ENCODE results near the gene KRTAP29-1.

Gene KRTAP29-1

DNA sequence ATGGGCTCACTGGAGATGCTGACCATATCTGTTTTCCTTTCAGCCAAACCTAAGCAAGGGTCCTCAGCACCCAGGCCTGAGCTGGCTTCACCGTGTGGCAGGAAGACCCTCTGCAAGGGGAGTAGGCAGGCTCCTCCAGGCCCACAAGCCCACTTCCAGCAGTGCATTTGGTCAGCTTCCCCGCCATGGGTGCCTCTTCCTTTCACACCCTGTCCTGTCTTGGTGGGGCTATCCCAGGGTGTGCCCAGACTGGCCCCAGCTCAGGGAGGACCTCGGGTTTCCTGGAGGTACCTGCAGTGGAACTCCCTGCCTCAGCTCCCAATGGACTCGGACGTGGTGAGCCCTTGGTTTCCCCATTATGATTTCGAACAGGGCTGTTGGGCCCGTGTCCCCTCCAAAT, 25.6 kb upstream of the KRTAP29-1 start:
- in situ Hi-C loops (cut with MboI; ENCODE audit: low sequenced_read_pairs): no loop called here

DNA sequence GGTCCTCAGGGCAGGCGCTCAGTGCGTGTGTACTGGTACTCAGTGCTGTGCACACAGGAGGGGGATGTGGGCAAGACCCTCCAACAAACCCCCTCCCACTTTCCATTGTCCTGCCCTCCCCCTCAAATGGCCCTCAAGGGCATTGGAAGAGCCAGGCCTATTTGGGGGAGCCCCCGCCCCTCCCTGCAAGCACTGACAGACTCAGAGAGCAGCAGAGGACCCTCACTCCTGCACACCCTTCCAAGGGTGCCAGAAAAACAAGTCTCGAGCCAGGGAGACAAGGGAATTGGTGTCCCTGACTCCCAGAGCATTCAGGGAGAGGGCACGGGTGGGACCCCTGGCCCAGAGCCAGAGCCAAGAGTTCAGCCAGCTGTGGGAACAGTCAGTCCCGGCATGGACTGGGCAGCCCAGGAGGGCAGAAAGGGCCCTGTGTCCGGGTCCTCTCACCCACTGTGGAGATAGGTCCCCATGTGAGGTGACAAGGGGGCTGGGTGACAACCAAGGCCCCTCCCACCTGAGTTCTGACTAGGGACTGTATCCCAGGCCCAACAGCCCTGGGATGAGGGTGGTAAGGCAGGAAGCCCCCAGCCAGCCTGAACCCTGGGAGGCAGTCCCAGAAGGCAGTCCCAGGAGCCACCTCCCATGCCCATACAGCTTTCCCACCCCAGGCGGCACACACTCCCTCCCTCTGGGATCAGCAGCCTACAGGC, 24.9 kb upstream of the KRTAP29-1 start:
- in situ Hi-C loops (cut with MboI; ENCODE audit: low sequenced_read_pairs): no loop called here

DNA sequence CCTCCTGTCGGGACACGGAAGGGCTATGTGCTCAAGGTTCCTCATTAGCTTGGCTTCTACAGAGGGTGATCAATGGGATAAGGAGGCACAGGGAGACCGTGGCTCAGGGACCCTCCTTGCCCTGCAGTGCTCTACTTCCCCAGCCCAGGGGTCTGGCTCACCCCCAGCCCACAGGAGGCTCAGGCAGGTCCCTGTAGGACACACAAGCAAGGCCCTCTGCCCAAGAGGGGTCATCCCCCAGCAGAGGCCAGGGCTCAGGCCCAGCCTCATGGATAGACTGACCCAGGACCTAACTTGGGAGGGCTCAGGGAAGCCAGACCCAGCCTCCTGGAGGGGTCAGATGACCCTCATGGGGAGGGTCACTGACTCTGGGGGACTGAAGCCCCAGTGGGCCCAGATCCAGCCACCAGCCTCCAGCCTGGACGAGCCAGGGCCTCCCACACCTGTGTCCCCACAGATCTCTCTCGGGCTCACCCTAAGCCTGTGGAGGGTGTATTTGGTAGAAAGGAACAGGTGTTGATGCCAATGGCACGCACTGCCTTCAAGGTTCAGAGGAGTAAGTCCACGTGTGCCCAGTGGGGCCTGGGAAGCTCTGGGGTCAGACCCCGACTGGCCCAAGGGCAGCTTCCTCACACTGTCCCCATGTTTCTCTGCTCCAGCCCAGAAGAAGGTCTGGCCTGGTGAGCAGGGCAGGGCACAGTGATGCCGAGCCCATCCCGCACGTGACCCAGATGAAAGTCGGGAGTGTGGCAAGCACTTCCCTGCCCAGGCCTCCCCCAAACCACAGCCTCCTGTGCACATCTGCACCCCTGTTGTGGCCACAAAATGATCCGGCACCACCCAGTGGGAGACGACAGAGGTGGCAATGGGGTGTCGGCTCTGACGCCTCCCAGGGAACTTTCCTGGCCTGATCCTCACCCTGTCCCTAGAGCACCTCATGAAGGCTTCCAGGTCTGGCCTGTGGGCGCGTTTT, 23.8 kb upstream of the KRTAP29-1 start:
- in situ Hi-C loops (cut with MboI; ENCODE audit: low sequenced_read_pairs): no loop called here

DNA sequence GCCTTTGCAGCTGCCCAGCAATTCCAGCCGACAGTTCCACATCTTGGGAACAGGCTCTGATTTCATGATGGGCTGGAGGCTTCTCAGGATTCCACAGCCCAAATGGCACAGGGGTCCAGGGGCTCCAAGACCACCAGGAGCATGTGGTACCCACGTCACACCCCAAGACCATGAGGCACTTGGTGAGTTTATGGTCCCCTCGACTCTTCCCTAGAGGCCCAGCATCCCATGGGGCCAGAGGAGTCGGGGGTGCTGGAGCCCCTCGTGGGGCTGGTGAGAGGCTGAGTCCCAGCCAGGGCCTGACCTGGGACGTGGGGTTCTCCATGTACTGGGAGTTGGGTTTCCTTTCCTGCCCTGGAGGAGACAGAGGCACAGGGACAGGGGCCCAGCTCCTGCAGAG, 23.0 kb upstream of the KRTAP29-1 start:
- in situ Hi-C loops (cut with MboI; ENCODE audit: low sequenced_read_pairs): no loop called here

DNA sequence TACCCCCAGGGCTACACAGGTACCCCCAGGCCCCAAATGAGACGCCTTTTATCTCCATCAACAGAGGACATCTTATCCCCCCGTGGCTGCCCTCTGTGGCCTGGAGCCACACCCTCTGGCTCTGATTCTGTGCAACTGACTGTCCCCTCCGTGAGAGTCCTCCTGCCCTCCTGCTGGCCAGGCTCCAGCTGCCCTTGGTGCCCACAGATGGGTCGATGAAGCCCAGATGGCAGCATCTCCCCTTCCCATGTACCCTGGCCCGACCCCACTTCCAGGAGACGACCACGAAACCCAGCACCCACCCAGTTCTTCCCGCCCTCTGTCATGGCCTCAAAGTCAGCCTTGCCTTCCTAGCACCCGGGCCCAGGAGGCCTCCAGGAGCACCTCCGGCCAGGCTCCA, 22.5 kb upstream of the KRTAP29-1 start:
- in situ Hi-C loops (cut with MboI; ENCODE audit: low sequenced_read_pairs): no loop called here

DNA sequence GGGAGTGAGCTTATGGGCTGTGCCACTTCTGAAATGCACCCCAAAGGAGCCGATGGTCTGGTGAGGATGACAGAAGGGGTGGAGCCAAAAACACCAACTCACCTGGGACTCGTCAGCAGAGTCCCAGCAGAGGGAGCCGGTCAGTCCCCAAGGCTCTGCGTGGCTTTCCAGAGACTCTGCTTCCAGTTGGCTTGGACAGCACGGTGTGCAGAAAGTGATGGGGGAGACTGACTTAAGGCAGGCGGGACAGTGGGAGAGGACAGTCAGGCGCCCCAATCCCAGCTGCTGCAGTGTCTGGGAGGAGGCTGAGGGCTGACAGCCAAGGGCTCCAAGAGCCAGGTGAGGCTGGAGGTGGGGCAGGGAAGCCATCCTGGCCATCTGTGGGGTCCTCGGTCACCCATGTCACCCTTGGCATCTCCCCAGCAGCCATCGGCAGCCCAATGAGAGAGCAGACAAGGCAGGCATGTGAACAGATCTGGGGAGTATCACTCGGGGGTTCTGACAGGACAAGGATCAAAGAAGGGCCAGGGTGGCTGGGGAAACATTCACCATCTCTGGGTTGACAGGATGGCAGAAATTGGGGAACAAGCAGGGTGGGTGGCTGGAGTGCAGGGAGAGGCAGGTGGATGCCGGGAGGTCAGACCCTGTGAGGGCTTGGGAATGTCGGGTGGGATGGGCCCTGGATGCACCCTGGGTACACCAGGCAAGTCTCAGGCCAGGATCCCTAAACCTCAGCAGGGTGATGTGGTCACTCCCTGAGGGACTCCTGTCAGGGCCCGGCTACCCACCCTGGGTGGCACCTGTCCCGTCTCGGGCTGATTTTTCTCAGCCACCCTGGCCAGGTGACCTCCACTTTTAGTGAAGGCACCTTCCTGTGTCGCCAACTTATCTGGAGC, 21.8 kb upstream of the KRTAP29-1 start:
- in situ Hi-C loops (cut with MboI; ENCODE audit: low sequenced_read_pairs): no loop called here

DNA sequence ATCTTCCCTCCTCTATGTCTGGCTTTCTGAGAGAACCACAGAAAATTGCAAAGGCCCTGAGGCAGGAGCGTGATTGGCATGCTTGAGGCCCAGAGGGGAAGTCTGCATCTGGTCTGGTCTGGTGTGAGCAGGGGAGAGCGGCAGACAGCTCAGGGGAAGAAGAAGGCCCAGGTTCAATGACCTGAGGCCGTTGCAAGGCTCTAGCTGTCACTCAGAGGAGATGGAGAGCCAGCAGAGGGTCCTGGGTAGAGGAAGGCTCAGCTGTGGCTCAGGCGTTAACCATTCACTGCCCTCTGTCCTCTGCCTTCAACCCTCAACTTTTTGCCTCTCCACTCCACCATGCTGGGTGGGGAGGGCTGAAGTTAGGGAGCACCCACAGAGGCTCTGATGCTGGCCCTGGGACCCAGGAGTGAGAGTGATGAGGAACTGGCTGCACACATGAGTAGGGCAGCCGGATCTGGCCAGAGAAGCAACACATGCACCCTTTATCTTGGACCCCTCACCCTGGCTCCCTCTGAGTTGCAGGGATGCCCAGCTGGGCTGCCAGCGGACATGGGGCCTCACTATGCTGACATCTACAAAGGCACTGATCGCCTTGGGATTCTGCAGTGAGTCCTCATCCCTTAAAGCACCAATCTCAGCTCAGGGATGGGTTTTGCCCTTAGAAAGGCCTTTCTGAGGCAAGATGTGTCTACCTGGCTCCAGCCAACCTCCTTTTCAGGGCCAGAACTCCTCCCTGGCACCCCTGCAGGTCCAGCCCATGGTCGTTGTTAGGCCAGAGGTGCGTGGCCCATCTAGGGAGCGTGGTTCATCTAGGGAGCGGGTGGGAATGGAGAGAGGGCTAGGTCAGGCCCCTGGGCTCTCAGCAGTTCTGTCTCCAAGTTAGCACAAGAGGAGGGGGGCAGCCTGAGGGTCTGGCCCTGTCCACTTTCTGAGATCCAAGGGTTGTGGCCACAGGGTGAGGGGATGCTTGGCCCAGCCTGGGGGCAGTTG, 20.5 kb upstream of the KRTAP29-1 start:
- in situ Hi-C loops (cut with MboI; ENCODE audit: low sequenced_read_pairs): no loop called here

DNA sequence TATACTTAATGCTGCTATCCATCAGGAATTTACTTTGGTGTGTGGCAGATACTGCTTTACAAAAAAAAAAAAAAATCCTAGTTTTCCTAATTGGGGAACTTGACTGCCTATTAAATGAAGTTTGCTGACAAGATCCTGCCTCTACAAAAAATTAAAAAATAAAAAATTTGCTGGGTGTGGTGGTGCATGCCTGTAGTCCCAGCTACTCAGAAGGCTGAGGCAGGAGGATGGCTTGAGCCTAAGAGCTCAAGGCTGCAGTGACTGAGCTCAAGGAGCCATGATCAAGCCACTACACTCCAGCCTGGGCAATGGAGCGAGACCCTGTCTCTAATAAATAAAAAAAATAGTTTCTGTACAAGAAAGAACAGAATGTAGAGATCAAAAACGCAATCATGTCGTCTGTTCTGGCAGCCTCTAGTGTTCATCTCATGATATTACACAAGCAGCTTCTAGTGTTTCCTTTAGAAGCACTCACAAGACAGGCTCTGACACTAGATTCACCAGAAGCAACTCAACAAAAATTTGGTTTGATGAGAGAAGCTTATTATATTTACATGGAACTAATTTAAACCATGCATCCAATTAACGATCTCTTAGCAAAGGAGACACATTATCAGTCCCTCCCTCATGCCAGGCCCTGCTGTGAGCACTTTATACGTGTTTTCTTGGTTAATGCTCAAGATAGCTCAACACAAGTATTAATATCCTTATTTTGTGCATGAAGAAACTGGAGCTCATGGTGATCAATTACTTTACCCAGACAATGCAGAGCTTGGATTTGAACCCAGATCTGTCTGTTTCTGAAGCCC, 19.6 kb upstream of the KRTAP29-1 start:
- in situ Hi-C loops (cut with MboI; ENCODE audit: low sequenced_read_pairs): no loop called here

DNA sequence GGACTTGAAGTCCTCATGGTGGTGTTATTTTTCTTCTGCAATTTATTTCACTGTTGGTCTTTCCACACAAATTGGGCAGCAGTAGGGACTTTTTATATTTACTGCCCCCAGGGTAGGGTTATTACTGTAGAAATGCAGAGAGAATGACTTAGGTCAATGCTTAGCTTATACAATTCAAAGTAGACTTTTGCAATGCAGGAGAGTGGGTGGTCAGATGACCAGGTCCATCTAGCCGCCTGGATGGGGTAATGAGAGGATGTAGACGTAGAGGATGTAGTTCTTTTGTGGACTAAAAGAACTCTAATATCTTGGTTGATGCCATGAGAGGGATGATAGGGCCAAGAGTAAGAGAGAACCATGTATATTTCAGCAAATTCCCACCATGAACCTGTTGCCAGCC, 15.6 kb upstream of the KRTAP29-1 start:
- in situ Hi-C loops (cut with MboI; ENCODE audit: low sequenced_read_pairs): no loop called here

DNA sequence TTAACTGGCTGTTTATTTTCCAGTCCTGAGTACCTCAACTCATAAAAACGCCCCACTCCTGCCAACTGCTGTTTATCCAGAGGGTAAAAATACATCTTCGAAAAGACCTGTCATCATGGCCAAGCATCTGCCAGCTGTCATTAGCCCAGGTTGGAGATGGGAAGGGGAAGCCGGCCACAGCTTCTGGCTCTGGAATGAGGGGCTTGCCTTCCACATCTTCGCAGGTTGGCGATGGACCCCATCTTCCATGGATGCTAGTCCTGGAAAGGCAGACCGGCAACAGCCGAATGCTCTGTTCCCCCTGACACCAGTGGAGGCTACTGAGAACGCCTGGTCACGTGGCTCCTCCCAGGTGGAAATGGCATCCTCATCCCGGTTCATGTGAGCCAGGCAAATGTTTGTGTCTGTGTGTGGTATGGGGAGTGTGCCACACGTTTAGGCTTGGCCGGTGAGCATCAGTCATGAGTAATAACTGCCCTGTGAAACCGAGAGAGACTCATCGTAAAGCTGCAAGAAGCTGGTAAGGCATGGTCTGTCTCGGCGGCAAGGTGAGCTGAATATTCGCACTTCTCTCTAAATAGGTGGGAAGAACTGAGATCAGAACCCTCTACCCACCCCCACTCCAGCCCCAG, 13.3 kb upstream of the KRTAP29-1 start:
- in situ Hi-C loops (cut with MboI; ENCODE audit: low sequenced_read_pairs): no loop called here

DNA sequence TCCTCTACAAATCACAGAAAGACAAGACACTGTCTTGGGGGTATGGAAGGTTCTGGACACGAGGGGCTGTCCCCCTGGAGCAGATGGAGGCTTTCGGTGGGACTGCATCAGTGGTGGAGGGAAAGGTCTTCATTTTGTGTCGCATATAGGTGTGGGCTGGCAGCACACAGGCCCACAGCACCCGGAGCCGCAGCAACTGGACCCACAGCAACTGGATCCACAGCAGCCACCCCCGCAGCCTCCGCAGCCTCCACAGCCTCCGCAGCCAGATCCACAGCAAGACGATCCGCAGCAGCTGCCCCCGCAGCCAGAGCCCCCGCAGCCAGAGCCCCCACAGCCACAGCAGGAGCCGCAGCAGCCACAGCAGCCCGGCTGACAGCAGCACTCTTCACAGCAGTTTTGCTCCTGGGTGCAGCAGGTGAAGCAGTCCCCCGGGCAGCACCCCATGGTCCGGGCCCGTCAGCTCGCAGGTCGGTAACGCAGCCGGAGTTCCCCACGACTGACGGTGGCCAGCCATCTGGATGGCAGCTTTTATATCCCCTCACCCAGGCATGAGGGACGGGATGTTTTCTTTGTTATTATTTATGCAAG, 12.6 kb upstream of the KRTAP29-1 start, which contains the start of gene KRTAP17-1:
TSS of gene KRTAP17-1 (minus strand) at position 507 of the 591 bp plus-strand sequence. CDS start at position 447, 60 bp downstream.
- in situ Hi-C loops (cut with MboI; ENCODE audit: low sequenced_read_pairs): no loop called here

DNA sequence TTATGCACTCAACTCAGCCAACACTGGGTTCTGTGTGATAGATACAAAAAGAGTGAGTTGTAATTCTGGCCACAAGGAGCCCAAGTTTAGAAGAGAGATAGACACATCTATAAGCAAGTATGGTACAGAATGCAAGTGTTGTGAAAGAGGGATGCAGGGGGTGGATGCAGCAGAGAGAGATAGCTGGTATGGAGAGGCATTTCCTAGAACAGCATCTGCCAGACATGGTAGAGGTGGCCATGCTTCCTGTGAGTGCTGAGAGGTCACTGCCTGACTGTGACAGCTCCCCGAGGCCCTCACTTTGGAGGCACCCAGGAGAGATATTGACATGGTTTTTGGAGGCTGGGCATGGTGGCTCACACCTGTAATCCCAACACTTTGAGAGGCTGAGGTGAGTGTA, 8.5 kb upstream of the KRTAP29-1 start:
- in situ Hi-C loops (cut with MboI; ENCODE audit: low sequenced_read_pairs): no loop called here

DNA sequence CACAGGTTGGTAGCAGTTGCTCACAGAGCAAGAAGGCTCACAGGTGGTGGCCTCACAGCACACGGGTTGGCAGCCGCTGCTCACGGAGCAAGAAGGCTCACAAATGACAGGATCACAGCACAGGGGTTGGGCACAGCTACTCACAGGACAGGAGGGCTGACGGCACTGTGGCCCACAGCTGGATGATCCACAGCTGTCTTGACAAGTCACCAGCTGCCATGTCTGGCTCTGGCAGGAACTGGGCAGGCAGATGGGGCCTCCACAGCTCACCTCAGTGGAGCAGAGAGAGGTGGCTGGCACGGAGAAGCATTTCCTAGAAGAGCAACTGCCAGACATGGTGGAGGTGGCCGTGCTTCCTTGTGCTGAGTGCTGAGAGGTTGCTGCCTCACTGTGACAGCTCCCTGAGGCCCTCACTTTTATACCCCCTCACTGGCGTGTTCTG, 6.3 kb upstream of the KRTAP29-1 start, which contains the start of gene KRTAP16-1:
TSS of gene KRTAP16-1 (minus strand) at position 392 of the 442 bp plus-strand sequence. CDS start at position 336, 56 bp downstream.
- in situ Hi-C loops (cut with MboI; ENCODE audit: low sequenced_read_pairs): no loop called here

DNA sequence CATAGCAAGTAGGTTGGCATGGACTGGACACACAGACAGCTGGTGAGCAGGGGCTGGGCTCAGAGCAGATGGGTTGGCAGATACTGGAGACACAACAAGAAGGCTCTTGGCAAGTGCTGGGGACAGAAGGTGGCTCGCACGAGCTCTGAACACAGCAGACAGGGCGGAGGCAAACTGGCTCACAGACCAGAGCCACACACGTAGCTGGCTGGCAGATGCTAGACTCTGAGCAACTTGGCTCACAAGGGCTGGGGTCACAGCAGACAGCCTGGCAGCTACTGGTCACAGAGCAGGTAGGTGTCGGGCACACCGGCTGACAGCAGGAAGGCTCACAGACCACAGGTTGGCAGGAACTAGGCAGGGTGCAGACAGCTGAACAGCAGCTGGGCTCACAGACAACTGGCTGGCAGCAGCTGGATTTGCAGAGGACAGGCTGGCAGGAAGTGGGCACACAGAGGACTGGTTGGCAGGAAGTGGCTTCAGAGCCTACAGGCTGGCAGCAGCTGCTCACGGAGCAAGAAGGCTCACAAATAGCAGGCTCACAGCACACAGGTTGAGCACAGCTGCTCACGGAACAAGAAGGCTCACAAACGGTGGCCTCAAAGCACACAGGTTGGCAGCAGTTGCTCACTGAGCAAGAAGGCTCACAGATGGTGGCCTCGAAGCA, 5.7 kb upstream of the KRTAP29-1 start:
- in situ Hi-C loops (cut with MboI; ENCODE audit: low sequenced_read_pairs): no loop called here

DNA sequence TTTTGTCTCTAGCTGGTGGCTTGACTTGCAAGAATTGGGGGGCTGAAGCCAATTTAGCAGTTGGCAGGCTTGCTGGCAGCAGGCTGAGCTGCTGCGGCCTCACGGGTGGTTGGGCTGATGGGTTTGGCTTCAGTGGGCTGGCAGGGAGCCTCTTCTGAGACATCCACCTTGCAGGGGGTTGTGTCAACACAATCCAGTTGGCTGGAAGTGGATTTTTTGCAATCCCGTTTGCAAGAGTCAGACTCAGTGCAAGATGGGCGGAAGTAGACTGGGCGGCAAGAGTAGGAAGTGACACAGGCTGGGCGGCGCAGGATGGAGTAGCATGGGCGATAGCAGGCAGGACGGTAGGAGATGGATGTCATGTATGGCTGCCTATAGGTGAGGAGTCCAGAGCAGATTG, 5.0 kb upstream of the KRTAP29-1 start:
- in situ Hi-C loops (cut with MboI; ENCODE audit: low sequenced_read_pairs): no loop called here

DNA sequence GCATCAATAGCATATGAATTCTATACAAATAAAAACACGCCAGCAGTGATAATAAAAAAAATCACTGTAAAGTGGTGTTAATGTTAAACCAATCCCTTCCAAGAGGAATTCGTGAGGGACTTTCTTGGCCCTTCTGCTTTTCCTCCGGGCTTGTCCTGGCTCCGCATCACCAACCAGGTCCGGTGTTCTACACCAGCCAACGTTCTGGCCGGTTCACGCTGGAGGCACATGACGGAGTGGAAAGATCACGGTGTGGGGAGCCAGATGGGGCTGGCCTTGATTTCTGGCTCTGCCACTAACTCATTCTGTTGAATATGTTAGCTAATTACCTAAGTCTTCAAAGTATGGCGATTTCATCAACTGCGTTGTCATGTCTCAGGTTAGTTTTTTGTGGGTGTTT, 1.4 kb upstream of the KRTAP29-1 start:
- in situ Hi-C loops (cut with MboI; ENCODE audit: low sequenced_read_pairs): no loop called here

DNA sequence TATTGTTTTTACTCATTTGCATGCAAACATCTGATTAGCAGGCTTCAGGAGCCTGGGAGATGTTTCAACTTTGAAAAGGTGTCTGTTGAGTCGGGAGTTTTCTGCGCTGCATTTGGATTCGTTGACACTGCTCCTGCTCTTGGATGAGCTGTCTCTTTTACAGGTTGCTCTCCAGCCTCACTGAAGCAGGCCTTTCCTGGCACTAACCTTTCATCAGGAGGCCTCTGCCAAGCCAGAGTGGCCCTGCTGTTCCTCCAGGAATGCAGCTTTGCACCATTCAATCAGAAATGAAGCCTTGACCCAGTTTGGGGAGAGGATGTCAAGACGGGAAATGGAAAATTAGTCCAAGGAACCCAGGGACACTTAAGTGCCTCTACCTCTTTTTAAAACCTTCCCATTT, 330 bp upstream of the KRTAP29-1 start:
- in situ Hi-C loops (cut with MboI; ENCODE audit: low sequenced_read_pairs): no loop called here

Data from HL-60/S4 (cell line).